Right lobe of liver (tissue), 6 donors: ENCODE results near the gene ANKH. TPM values are rescaled to one million over a fixed set of nuclear protein-coding genes. Genes with fewer than 3 reads are reported as not detected.
A peak's percentile ranks its signal among the peaks of the same experiment; 100 is the strongest.

Source experiments
- ATAC-seq, 4 donors: fragments of 200-7000 bp; cut with Tn5 transposase; one replicate each; pipeline ENCODE4 v1.9.1; 2020; ENCODE audit warnings: mild to moderate bottlenecking in 4 of 4, moderate library complexity in 4 of 4
- DNase-seq, 3 donors: peaks; one replicate each; pipeline ENCODE4 v3.0.0-alpha.2; 2020
- H3K27ac ChIP-seq, 3 donors: fragments of 200-600 bp; one replicate each; pipeline ENCODE4 v1.8.0; 2022
- H3K27me3 ChIP-seq, 2 donors: fragments of 200-600 bp; one replicate each; pipeline ENCODE4 v1.8.0; 2022
- H3K36me3 ChIP-seq, 4 donors: fragments of 200-600 bp; sonication (generic) in 1 of 4; one replicate each; pipeline versions ENCODE4 v1.5.1 to v1.8.0; 2017 to 2022; ENCODE audit warnings: control low read depth in 1 of 4
- H3K4me1 ChIP-seq, 4 donors: fragments of 200-600 bp; sonication (generic) in 1 of 4; one replicate each; pipeline versions ENCODE4 v1.5.1 to v1.8.0; 2017 to 2022; ENCODE audit warnings: control low read depth in 1 of 4
- H3K4me3 ChIP-seq, 3 donors: fragments of 200-600 bp; one replicate each; pipeline ENCODE4 v1.8.0; 2022
- H3K9me3 ChIP-seq, 4 donors: fragments of 200-600 bp; sonication (generic) in 1 of 4; one replicate each; pipeline versions ENCODE4 v1.5.1 to v1.8.0; 2017 to 2022; ENCODE audit warnings: control low read depth in 1 of 4
- CTCF ChIP-seq, 4 donors: fragments of 200-600 bp in 3 of 4; fragments of 450-650 bp in 1 of 4; IDR thresholded peaks; one replicate each; pipeline versions ENCODE4 v1.5.1 to v1.8.0; 2016 to 2022; ENCODE audit warnings: antibody characterized with exemption in 4 of 4, mild to moderate bottlenecking in 2 of 4
- POLR2A ChIP-seq: fragments of 450-650 bp; IDR thresholded peaks from one replicate; pipeline ENCODE4 v1.6.1; 2017; ENCODE audit warnings: antibody characterized with exemption, mild to moderate bottlenecking
- WGBS: methylation state at CpG from one replicate; pipeline ENCODE4 v1.1.6; 2018; ENCODE audit warnings: low coverage, low lambda C conversion rate; ENCODE audit not compliant: insufficient coverage; ENCODE audit errors: missing lambda C conversion rate; 5-methylcytosine and 5-hydroxymethylcytosine counted together
- intact Hi-C, 2 donors: fragments of 100-400 bp; cut with DNase I; formaldehyde crosslinking; loops; one replicate each; pipeline versions ENCODE4 v1.11.2 to v1.14.1; 2022
- total RNA-seq, 6 experiments: library from RNA; depleted of rRNA in 2 of 6; stranded (reverse); fragments of >200 nt in 2 of 6; fragmentation: NEBNext Ultra II Directional in 3 of 6; extraction: Animal tissue kit (Norgen Biotek cat#: 25700) in 3 of 6; gene quantifications; one replicate each; pipeline versions ENCODE4 v1.1.0 to v1.2.4, GENCODE V29; 2016 to 2023
- donor health status: DM: no; HTN: yes; CAD: no.
- donor health status: DM: no; HTN: no; CAD: no.
- donor health status: DM: no; HTN: no; CAD: no.
- donor health status: DM: no; HTN: yes; CAD: no.
- donor health status: DM: no; HTN: yes; CAD: no.

The ANKH gene
- total RNA-seq, 6 experiments from 2014 or later: 38.5 to 121 (median 61.9) TPM

GRCh38 chr5:14810928-14811572 lies 60.5 kb downstream of the ANKH start:
- Histone ChIP-seq H3K9me3 (no peaks in the 10 kb centered on the region), H3K4me1 (peaks cover 0 to 20% (median 10%) of the 10 kb centered on the region in 4 donors), H3K27me3 (no peaks in the 10 kb centered on the region), H3K27ac (peak overlapping the region in 2 of 3 donors; percentile 68 to 72), H3K36me3 (no peaks in the 10 kb centered on the region), H3K4me3 (no peak overlapping the region)
- ATAC-seq (peak in 2 of 4 donors; percentile 11 to 17), DNase-seq (no peak)
- intact Hi-C loops: loop anchor here in 1 of 2 donors (5.0 kb wide), 1 partner anchor 61 kb away; the partner anchor contains the start of gene ANKH
- TF ChIP-seq POLR2A (no peak), CTCF (IDR thresholded peaks at IDR 0.05) (no peak)
- 70% methylated on average over 12 of the region's 12 CpGs for WGBS

GRCh38 chr5:14810282-14810681 lies 61.3 kb downstream of the ANKH start:
- intact Hi-C loops: loop anchor here in 1 of 2 donors (5.0 kb wide), 1 partner anchor 62 kb away; the partner anchor contains the start of gene ANKH
- no peaks in the 10 kb centered on the region for H3K9me3 ChIP-seq
- no peaks in the 10 kb centered on the region for H3K36me3 ChIP-seq
- WGBS: 43% methylated on average over 6 of the region's 6 CpGs
- H3K27ac ChIP-seq: peak overlapping the region; percentile 68 to 72 (median 72)
- DNase-seq (no peak), ATAC-seq (peak; percentile 50 to 65 (median 56))
- no peak for TF ChIP-seq POLR2A
- no peak for TF ChIP-seq CTCF (IDR thresholded peaks at IDR 0.05)
- no peaks in the 10 kb centered on the region for H3K27me3 ChIP-seq
- peaks cover 0 to 20% (median 10%) of the 10 kb centered on the region in 4 donors for H3K4me1 ChIP-seq
- H3K4me3 ChIP-seq: peak overlapping the region in 1 of 3 donors; percentile 22

GRCh38 chr5:14809369-14810155 lies 62.0 kb downstream of the ANKH start:
- DNase-seq: peak; percentile 53 to 62 (median 62)
- H3K27ac ChIP-seq: peak overlapping the region; percentile 68 to 72 (median 72)
- TF ChIP-seq POLR2A: peak; percentile 25
- TF ChIP-seq CTCF (IDR thresholded peaks at IDR 0.05): no peak
- H3K4me1 ChIP-seq: peaks cover 0 to 20% (median 10%) of the 10 kb centered on the region in 4 donors
- intact Hi-C loops: loop anchor here in 1 of 2 donors (5.0 kb wide), 1 partner anchor 63 kb away; the partner anchor contains the start of gene ANKH
- H3K36me3 ChIP-seq: no peaks in the 10 kb centered on the region
- no peaks in the 10 kb centered on the region for H3K9me3 ChIP-seq
- H3K4me3 ChIP-seq: peak overlapping the region in 1 of 3 donors; percentile 22
- H3K27me3 ChIP-seq: no peaks in the 10 kb centered on the region
- WGBS: 5% methylated on average over 11 of the region's 11 CpGs
- peak; percentile 79 to 88 (median 84) for ATAC-seq

- Histone ChIP-seq H3K9me3 (no peaks in the 10 kb centered on the region), H3K4me1 (peaks cover 0 to 20% (median 10%) of the 10 kb centered on the region in 4 donors), H3K27ac (no peak overlapping the region), H3K4me3 (no peak overlapping the region), H3K27me3 (no peaks in the 10 kb centered on the region), H3K36me3 (no peaks in the 10 kb centered on the region)
- WGBS: 97% methylated on average over 3 of the region's 3 CpGs
- no peak for TF ChIP-seq CTCF (IDR thresholded peaks at IDR 0.05)
- no peak for TF ChIP-seq POLR2A
- no peak for ATAC-seq
- DNase-seq: no peak
- intact Hi-C loops: no loop called here
Observed at GRCh38 chr5:14807471-14807870, 64.1 kb downstream of the ANKH start.
